Measurements from ENCODE around the gene CLIP2. TPM values are rescaled to one million over a fixed set of nuclear protein-coding genes. Genes with fewer than 3 reads are reported as not detected.
"Not testable (repeated sequence)": the region's sequence is repeated elsewhere in the genome, so short reads cannot be mapped to it uniquely, and the experiment has no call there.

CLIP2 gene
- total RNA-seq, 4 donors from 2014 or later: 5.6 to 20.8 (median 10.2) TPM

- TF ChIP-seq POLR2A (IDR thresholded peaks at IDR 0.05): no peak
- TF ChIP-seq CTCF (IDR thresholded peaks at IDR 0.05): no peak
- intact Hi-C loops (cut with DNase I): no loop called here
- Histone ChIP-seq H3K27ac (no peak overlapping the region), H3K4me3 (no peak overlapping the region), H3K4me1 (peaks cover 5 to 10% (median 8%) of the 10 kb centered on the region in 3 donors), H3K27me3 (peaks cover 0 to 5% (median 0%) of the 10 kb centered on the region in 4 donors), H3K36me3 (no peaks in the 10 kb centered on the region), H3K9me3 (no peaks in the 10 kb centered on the region)
- WGBS, 2 donors: 79 to 89% methylated on average over 3 to 4 of the region's 4 CpGs
- no peak for DNase-seq
Measured at GRCh38 chr7:74420006-74420405, 130.8 kb downstream of the CLIP2 start.

- no peaks in the 10 kb centered on the region for H3K4me1 ChIP-seq
- no peaks in the 10 kb centered on the region for H3K9me3 ChIP-seq
- no peak for TF ChIP-seq CTCF (IDR thresholded peaks at IDR 0.05)
- no peak for TF ChIP-seq POLR2A (IDR thresholded peaks at IDR 0.05)
- DNase-seq: no peak
- no peak overlapping the region for H3K4me3 ChIP-seq
- intact Hi-C loops (cut with DNase I): no loop called here
- WGBS, 2 donors: 85% methylated on average over 5 of the region's 10 CpGs
- no peaks in the 10 kb centered on the region for H3K27me3 ChIP-seq
- no peak overlapping the region for H3K27ac ChIP-seq
- no peaks in the 10 kb centered on the region for H3K36me3 ChIP-seq
Measured at GRCh38 chr7:74424291-74424880, 135.2 kb downstream of the CLIP2 start.

GRCh38 chr7:74428023-74428422 lies 138.8 kb downstream of the CLIP2 start:
- Histone ChIP-seq H3K4me3 (no peak overlapping the region), H3K9me3 (no peaks in the 10 kb centered on the region)
- WGBS, 2 donors: 91 to 92% methylated on average over 4 of the region's 4 CpGs

GRCh38 chr7:74429153-74429747 lies 140.0 kb downstream of the CLIP2 start:
- DNase-seq: no peak
- 76 to 81% methylated on average over 2 to 6 of the region's 17 CpGs for WGBS, 2 donors
- no peaks in the 10 kb centered on the region for H3K36me3 ChIP-seq
- no peaks in the 10 kb centered on the region for H3K27me3 ChIP-seq
- intact Hi-C loops (cut with DNase I): no loop called here
- no peaks in the 10 kb centered on the region for H3K9me3 ChIP-seq
- H3K4me3 ChIP-seq: no peak overlapping the region
- no peak overlapping the region for H3K27ac ChIP-seq
- no peak for TF ChIP-seq POLR2A (IDR thresholded peaks at IDR 0.05)
- TF ChIP-seq CTCF (IDR thresholded peaks at IDR 0.05): no peak
- peaks cover 0 to 14% (median 0%) of the 10 kb centered on the region in 3 donors for H3K4me1 ChIP-seq

More at GRCh38 chr7:74428023-74428422, 138.8 kb downstream of the CLIP2 start:
- Histone ChIP-seq H3K27ac (no peak overlapping the region), H3K27me3 (no peaks in the 10 kb centered on the region), H3K36me3 (no peaks in the 10 kb centered on the region), H3K4me1 (peaks cover 0 to 14% (median 0%) of the 10 kb centered on the region in 3 donors)
- DNase-seq: no peak
- TF ChIP-seq POLR2A (IDR thresholded peaks at IDR 0.05): no peak
- TF ChIP-seq CTCF (IDR thresholded peaks at IDR 0.05): no peak
- intact Hi-C loops (cut with DNase I): no loop called here

- H3K4me3 ChIP-seq; intact Hi-C loops (cut with DNase I); H3K36me3 ChIP-seq; H3K27me3 ChIP-seq; H3K27ac ChIP-seq; H3K9me3 ChIP-seq; DNase-seq: not testable (repeated sequence)
- 70 to 71% methylated on average over 4 of the region's 9 CpGs for WGBS, 2 donors
- peaks cover 0 to 14% (median 0%) of the 10 kb centered on the region in 3 donors for H3K4me1 ChIP-seq
Measured at GRCh38 chr7:74430409-74430808, 141.2 kb downstream of the CLIP2 start.

Measured in esophagus squamous epithelium (tissue), 5 donors.